ENCODE measurements around the gene NAIP.
"Not testable (repeated sequence)": the region's sequence is repeated elsewhere in the genome, so short reads cannot be mapped to it uniquely, and the experiment has no call there.

NAIP gene

GRCh38 chr5:71025289-71025953 lies at the start of gene NAIP:
NAIP (minus strand) TSS chr5:71025339; CDS start chr5:71012915, 12,424 bp downstream.
- not testable (repeated sequence) for DNase-seq

- not testable (repeated sequence) for DNase-seq
Measured at GRCh38 chr5:71067262-71067928, 42.3 kb upstream of the NAIP start, which contains the start of gene GTF2H2. GTF2H2 (minus strand) TSS chr5:71067676; CDS start chr5:71062763, 4,913 bp downstream.

- DNase-seq = not testable (repeated sequence)
Measured at GRCh38 chr5:71061322-71061721, 36.2 kb upstream of the NAIP start.

- DNase-seq = not testable (repeated sequence)
Measured at GRCh38 chr5:71059426-71059825, 34.3 kb upstream of the NAIP start.

- DNase-seq = not testable (repeated sequence)
Measured at GRCh38 chr5:71044808-71045207, 19.7 kb upstream of the NAIP start.

- DNase-seq = not testable (repeated sequence)
Measured at GRCh38 chr5:71044128-71044527, 19.0 kb upstream of the NAIP start.

- DNase-seq = not testable (repeated sequence)
Measured at GRCh38 chr5:71031046-71031776, 6.1 kb upstream of the NAIP start.

GRCh38 chr5:71020643-71021042 lies 4.5 kb downstream of the NAIP start:
- DNase-seq = not testable (repeated sequence)

- not testable (repeated sequence) for DNase-seq
Measured at GRCh38 chr5:71018376-71019005, 6.6 kb downstream of the NAIP start.

- DNase-seq = no peak
Measured at GRCh38 chr5:71014176-71014575, 11.0 kb downstream of the NAIP start.

GRCh38 chr5:71013575-71013974 lies 11.6 kb downstream of the NAIP start:
- no peak for DNase-seq

GRCh38 chr5:71011194-71011792 lies 13.8 kb downstream of the NAIP start:
- DNase-seq = no peak

GRCh38 chr5:71006983-71007382 lies 18.2 kb downstream of the NAIP start:
- not testable (repeated sequence) for DNase-seq

- not testable (repeated sequence) for DNase-seq
Measured at GRCh38 chr5:70984882-70985281, 40.3 kb downstream of the NAIP start.

GRCh38 chr5:70967220-70967619 lies 57.9 kb downstream of the NAIP start:
- DNase-seq = not testable (repeated sequence)

GRCh38 chr5:70964531-70964930 lies 60.6 kb downstream of the NAIP start:
- DNase-seq = not testable (repeated sequence)

GRCh38 chr5:70953068-70953467 lies 72.1 kb downstream of the NAIP start:
- DNase-seq = not testable (repeated sequence)

- not testable (repeated sequence) for DNase-seq
Measured at GRCh38 chr5:70932560-70932959, 92.6 kb downstream of the NAIP start.

GRCh38 chr5:70931709-70932368 lies 93.3 kb downstream of the NAIP start:
- DNase-seq = not testable (repeated sequence)

GRCh38 chr5:70925211-70925562 lies 100.0 kb downstream of the NAIP start:
- DNase-seq = not testable (repeated sequence)

Measured in midbrain (tissue), 1 donor.